Measurements from ENCODE around the gene IFI27. TPM values are rescaled to one million over a fixed set of nuclear protein-coding genes. Genes with fewer than 3 reads are reported as not detected.

Gene IFI27
- total and polyA plus RNA-seq, 10 of the 15 experiments (the other 5 are each of a cell fraction or from before 2014, with no cell fraction given) = 1.1 to 45.5 (median 3.3) TPM

DNA sequence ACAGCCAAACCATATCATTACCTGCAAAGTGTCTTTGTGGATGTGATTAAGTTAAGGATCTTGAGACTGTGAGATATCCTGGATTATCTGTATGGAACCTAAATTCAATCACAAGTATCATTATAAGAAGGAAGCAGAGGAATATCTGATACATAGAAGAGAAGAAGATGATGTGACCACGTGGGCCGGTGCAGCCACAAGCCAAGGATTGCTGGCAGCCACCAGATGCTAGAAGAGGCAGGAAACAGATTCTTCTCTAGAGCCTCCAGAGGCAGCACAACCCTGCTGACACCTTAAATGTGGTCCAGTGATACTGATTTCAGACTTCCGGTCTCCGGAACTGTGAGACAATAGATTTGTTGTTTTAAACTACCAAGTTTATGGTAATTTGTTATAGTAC, 24.9 kb downstream of the IFI27 start:
- ChIA-PET RAD21 (ENCODE audit: unreplicated experiment) (no interaction called here), POLR2A (no interaction called here), CTCF (interaction anchor here (0.7 to 4.4 kb wide), 6 partner anchors 16 to 195 kb away, joined by 3 to 58 read pairs (median 6); no protein-coding TSS in a partner anchor), SMC1A (ENCODE audit: uncharacterized antibody, unreplicated experiment) (no interaction called here)
- Histone ChIP-seq H2AFZ (ENCODE audit: control insufficient read depth, low read depth, low read length) (no peak overlapping the region), H4K20me1 (ENCODE audit: control insufficient read depth, insufficient read depth) (no peaks in the 10 kb centered on the region), H3K9me3 (replicated peaks; ENCODE audit: control insufficient read depth, insufficient read depth, low read length) (no peaks in the 10 kb centered on the region; the same call in 2 of the 3 replicates), H3K27me3 (replicated peaks in 1 of 2; ENCODE audit: control insufficient read depth in 2 of 2, insufficient read depth in 2 of 2, low read length in 1 of 2) (no peaks in the 10 kb centered on the region; a peak in 1 of 4 replicates), H3K9ac (ENCODE audit: control insufficient read depth, insufficient read depth, low read length) (no peak overlapping the region), H3K27ac (ENCODE audit: control insufficient read depth, insufficient read depth) (no peak overlapping the region), H3K4me3 (no peak overlapping the region), H3K4me1 (ENCODE audit: control insufficient read depth, insufficient read depth, low read length) (no peaks in the 10 kb centered on the region), H3K79me2 (ENCODE audit: control insufficient read depth, insufficient read depth, low read length) (no peaks in the 10 kb centered on the region), H3K36me3 (ENCODE audit: control insufficient read depth in 2 of 2, insufficient read depth in 2 of 2, low read length in 1 of 2) (no peaks in the 10 kb centered on the region), H3K4me2 (ENCODE audit: control insufficient read depth, insufficient read depth) (no peak overlapping the region)
- 53% methylated on average over 4 of the region's 4 CpGs for WGBS (ENCODE audit: insufficient coverage, insufficient replicate concordance, low lambda C conversion rate, missing lambda C conversion rate)
- FAIRE-seq (no peak), DNase-seq (ENCODE audit: low read depth, low spot score) (no peak), ATAC-seq (no peak)
- BruUV-seq (replicated peaks) = no TSS peak
- TF ChIP-seq, protein P1, sequence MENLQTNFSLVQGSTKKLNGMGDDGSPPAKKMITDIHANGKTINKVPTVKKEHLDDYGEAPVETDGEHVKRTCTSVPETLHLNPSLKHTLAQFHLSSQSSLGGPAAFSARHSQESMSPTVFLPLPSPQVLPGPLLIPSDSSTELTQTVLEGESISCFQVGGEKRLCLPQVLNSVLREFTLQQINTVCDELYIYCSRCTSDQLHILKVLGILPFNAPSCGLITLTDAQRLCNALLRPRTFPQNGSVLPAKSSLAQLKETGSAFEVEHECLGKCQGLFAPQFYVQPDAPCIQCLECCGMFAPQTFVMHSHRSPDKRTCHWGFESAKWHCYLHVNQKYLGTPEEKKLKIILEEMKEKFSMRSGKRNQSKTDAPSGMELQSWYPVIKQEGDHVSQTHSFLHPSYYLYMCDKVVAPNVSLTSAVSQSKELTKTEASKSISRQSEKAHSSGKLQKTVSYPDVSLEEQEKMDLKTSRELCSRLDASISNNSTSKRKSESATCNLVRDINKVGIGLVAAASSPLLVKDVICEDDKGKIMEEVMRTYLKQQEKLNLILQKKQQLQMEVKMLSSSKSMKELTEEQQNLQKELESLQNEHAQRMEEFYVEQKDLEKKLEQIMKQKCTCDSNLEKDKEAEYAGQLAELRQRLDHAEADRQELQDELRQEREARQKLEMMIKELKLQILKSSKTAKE (IDR thresholded peaks at IDR 0.05; ENCODE audit: low read depth, poor library complexity, severe bottlenecking) = no peak
- TF ChIP-seq MYC (IDR thresholded peaks at IDR 0.05; ENCODE audit: insufficient read depth, insufficient read length, insufficient replicate concordance, low read length, severe bottlenecking) (no peak), CBX5 (IDR thresholded peaks at IDR 0.05; ENCODE audit: low read depth) (no peak), JUND (IDR thresholded peaks at IDR 0.05; ENCODE audit: low read depth, low read length) (no peak)
- in situ Hi-C loops (cut with MboI) = loop anchor here (5.0 kb wide), 2 partner anchors 98 to 203 kb away; no protein-coding TSS in a partner anchor
- intact Hi-C loops (cut with micrococcal nuclease; ENCODE audit: unreplicated experiment) = loop anchor here (5.0 to 10.0 kb wide), 2 partner anchors 349 to 478 kb away; no protein-coding TSS in a partner anchor
